ENCODE results near the gene SLC35F4. TPM values are rescaled to one million over a fixed set of nuclear protein-coding genes. Genes with fewer than 3 reads are reported as not detected.

The SLC35F4 gene
- total RNA-seq, 1 donor from 2014 or later = not detected

DNA sequence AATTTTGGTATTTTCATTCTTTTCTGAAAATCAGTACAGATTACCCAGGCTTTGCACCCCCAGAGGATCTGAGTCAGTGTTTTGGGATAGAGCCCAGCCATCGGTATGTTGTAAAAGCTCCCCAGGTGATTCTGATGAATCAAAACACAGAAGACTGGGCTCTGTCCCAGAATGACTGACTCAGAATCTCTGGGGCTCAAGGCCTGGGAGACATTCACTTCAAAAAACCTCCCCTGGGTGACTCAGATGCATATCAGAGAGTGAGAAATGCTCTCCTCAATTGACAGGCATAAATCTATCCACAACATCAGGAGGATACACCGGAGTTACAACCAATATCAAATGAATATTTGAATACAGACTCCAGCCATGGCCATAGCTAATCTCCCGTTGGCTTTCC lies 32.6 kb downstream of the SLC35F4 start:
- Histone ChIP-seq H3K9me3 (no peaks in the 10 kb centered on the region), H3K36me3 (no peaks in the 10 kb centered on the region), H3K4me1 (peaks cover 0 to 21% of the 10 kb centered on the region in 2 donors), H3K27me3 (no peaks in the 10 kb centered on the region), H3K4me3 (no peak overlapping the region), H3K27ac (peak overlapping the region in 1 of 2 donors; percentile 47)
- TF ChIP-seq, protein P1, sequence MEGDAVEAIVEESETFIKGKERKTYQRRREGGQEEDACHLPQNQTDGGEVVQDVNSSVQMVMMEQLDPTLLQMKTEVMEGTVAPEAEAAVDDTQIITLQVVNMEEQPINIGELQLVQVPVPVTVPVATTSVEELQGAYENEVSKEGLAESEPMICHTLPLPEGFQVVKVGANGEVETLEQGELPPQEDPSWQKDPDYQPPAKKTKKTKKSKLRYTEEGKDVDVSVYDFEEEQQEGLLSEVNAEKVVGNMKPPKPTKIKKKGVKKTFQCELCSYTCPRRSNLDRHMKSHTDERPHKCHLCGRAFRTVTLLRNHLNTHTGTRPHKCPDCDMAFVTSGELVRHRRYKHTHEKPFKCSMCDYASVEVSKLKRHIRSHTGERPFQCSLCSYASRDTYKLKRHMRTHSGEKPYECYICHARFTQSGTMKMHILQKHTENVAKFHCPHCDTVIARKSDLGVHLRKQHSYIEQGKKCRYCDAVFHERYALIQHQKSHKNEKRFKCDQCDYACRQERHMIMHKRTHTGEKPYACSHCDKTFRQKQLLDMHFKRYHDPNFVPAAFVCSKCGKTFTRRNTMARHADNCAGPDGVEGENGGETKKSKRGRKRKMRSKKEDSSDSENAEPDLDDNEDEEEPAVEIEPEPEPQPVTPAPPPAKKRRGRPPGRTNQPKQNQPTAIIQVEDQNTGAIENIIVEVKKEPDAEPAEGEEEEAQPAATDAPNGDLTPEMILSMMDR (IDR thresholded peaks at IDR 0.05) = no peak
- intact Hi-C loops (cut with DNase I) = no loop called here
- DNase-seq (ENCODE audit: low spot score in 2 of 2) = peak; percentile 10 to 79

GRCh38 chr14:57831981-57832380 lies 33.9 kb downstream of the SLC35F4 start:
- TF ChIP-seq, protein P1 (IDR thresholded peaks at IDR 0.05) = no peak
- H3K9me3 ChIP-seq = no peaks in the 10 kb centered on the region
- DNase-seq (ENCODE audit: low spot score in 2 of 2) = no peak
- no peaks in the 10 kb centered on the region for H3K36me3 ChIP-seq
- H3K4me3 ChIP-seq = no peak overlapping the region
- peaks cover 0 to 21% of the 10 kb centered on the region in 2 donors for H3K4me1 ChIP-seq
- intact Hi-C loops (cut with DNase I) = no loop called here
- no peaks in the 10 kb centered on the region for H3K27me3 ChIP-seq
- H3K27ac ChIP-seq = no peak overlapping the region

- no peaks in the 10 kb centered on the region for H3K36me3 ChIP-seq
- H3K4me3 ChIP-seq = no peak overlapping the region
- H3K4me1 ChIP-seq = peaks cover 0 to 3% of the 10 kb centered on the region in 2 donors
- no peaks in the 10 kb centered on the region for H3K27me3 ChIP-seq
- H3K9me3 ChIP-seq = no peaks in the 10 kb centered on the region
- TF ChIP-seq, protein P1 (IDR thresholded peaks at IDR 0.05) = no peak
- no peak for DNase-seq (ENCODE audit: low spot score in 2 of 2)
- H3K27ac ChIP-seq = no peak overlapping the region
- intact Hi-C loops (cut with DNase I) = no loop called here
Observed at GRCh38 chr14:57828713-57829112, 37.2 kb downstream of the SLC35F4 start.

DNA sequence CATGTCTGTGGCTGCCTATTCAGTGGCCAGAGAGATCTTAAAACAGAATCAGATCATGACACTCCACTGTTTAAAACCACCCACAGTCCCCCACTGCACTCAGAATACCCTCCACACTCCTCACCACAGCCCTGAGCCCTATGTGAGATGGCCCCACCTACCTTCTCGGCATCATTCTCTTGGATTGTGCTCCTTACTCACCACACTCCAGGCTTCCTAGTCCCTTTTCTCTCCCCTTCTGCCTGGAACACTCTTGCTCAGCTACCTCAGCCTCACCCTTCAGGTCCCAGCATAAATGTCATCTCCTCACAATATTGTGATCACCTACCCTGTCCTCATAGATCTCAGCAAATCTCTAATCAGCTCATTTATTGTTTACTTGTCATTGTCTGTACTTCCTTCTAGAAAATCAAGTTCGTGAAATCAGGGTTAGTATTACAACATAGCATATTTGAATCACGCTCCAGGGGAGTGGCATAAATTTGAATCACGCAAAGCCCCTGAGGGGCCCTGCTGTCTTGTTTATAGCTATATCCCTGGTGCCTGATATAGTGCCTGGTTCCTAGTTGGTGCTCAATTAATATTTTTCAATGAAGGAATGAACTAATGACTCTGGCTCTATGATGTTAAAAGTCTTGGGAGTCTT lies 42.8 kb downstream of the SLC35F4 start:
- H3K9me3 ChIP-seq = no peaks in the 10 kb centered on the region
- H3K36me3 ChIP-seq = no peaks in the 10 kb centered on the region
- intact Hi-C loops (cut with DNase I) = no loop called here
- H3K27ac ChIP-seq = no peak overlapping the region
- TF ChIP-seq, protein P1 (IDR thresholded peaks at IDR 0.05) = no peak
- no peak for DNase-seq (ENCODE audit: low spot score in 2 of 2)
- no peak overlapping the region for H3K4me3 ChIP-seq
- no peaks in the 10 kb centered on the region for H3K27me3 ChIP-seq
- no peaks in the 10 kb centered on the region for H3K4me1 ChIP-seq

DNA sequence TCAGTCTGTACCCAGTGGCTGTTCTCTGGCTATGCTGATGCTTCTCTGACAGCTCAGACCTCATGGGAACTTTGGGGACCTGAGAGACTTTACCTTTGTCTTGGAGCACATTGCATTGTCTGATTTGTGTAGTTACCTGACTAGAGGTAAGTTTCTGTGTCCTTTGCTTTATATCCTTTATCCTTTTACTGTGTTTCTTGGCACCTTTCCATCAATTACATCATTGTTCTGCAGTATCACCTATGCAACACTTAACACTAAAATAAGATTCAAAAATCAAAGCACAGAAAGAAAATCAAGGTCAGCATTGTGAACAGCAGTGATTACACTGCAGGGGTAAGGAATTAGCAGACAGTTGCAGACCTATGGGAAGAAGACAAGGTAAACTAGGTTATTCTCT lies 43.8 kb downstream of the SLC35F4 start:
- intact Hi-C loops (cut with DNase I) = no loop called here
- no peaks in the 10 kb centered on the region for H3K27me3 ChIP-seq

More for the DNA sequence above, 43.8 kb downstream of the SLC35F4 start:
- no peaks in the 10 kb centered on the region for H3K4me1 ChIP-seq
- no peak overlapping the region for H3K27ac ChIP-seq
- H3K36me3 ChIP-seq = no peaks in the 10 kb centered on the region
- TF ChIP-seq, protein P1 (IDR thresholded peaks at IDR 0.05) = no peak
- no peak overlapping the region for H3K4me3 ChIP-seq
- no peak for DNase-seq (ENCODE audit: low spot score in 2 of 2)
- no peaks in the 10 kb centered on the region for H3K9me3 ChIP-seq

Measured in ascending aorta (tissue), 2 donors.